Keratinocyte (primary cell): ENCODE data around the gene NT5DC1.

Source experiments
- CTCF ChIP-seq, 3 experiments: IDR thresholded peaks in 1 of 3; conservative IDR thresholded peaks in 1 of 3; optimal IDR thresholded peaks in 1 of 3; 2 replicates in 2 of 3; 3 replicates in 1 of 3; pipeline versions ENCODE3 to v1.5.1; 2011; ENCODE audit warnings: low read length in 3 of 3, mild to moderate bottlenecking in 3 of 3, moderate library complexity in 2 of 3, control low read depth in 1 of 3, inconsistent platforms in 1 of 3; ENCODE audit not compliant: insufficient read depth in 2 of 3; ENCODE audit errors: extremely low read depth in 1 of 3
- EZH2 ChIP-seq: IDR thresholded peaks from one replicate; pipeline ENCODE4 v1.6.1; 2012; ENCODE audit warnings: inconsistent platforms, mild to moderate bottlenecking, low read length, moderate library complexity

- TF ChIP-seq CTCF (optimal IDR thresholded peaks at IDR 0.05 in 1 of 3, IDR thresholded peaks at IDR 0.05 in 1 of 3, conservative IDR thresholded peaks at IDR 0.05 in 1 of 3; ENCODE audit: extremely low read depth in 1 of 3, insufficient read depth in 2 of 3, low read length in 3 of 3) (no peak), EZH2 (no peak)
Observed at GRCh38 chr6:116292553-116292952, 191.9 kb downstream of the NT5DC1 start.
